ENCODE results near the gene PYROXD2. TPM values are rescaled to one million over a fixed set of nuclear protein-coding genes. Genes with fewer than 3 reads are reported as not detected.

The PYROXD2 gene
- total RNA-seq, 1 donor from 2014 or later: 29.5 TPM

- intact Hi-C loops (cut with DNase I): no loop called here
These were observed 38.5 kb downstream of the PYROXD2 start for GRCh38 chr10:98376485-98376884.

GRCh38 chr10:98374217-98374985 is 40.6 kb downstream of the PYROXD2 start:
- no peak for ATAC-seq
- DNase-seq (ENCODE audit: low spot score): no peak

More at GRCh38 chr10:98376485-98376884, 38.5 kb downstream of the PYROXD2 start:
- ATAC-seq: no peak
- no peak for DNase-seq (ENCODE audit: low spot score)

GRCh38 chr10:98373260-98374040 is 41.5 kb downstream of the PYROXD2 start:
- ATAC-seq: no peak

More at GRCh38 chr10:98374217-98374985, 40.6 kb downstream of the PYROXD2 start:
- intact Hi-C loops (cut with DNase I): no loop called here

GRCh38 chr10:98370831-98371820 is 43.9 kb downstream of the PYROXD2 start:
- no peak for ATAC-seq
- intact Hi-C loops (cut with DNase I): no loop called here
- DNase-seq (ENCODE audit: low spot score): no peak

More at GRCh38 chr10:98373260-98374040, 41.5 kb downstream of the PYROXD2 start:
- intact Hi-C loops (cut with DNase I): no loop called here
- no peak for DNase-seq (ENCODE audit: low spot score)

GRCh38 chr10:98369801-98370200 is 45.2 kb downstream of the PYROXD2 start:
- DNase-seq (ENCODE audit: low spot score): no peak
- intact Hi-C loops (cut with DNase I): no loop called here
- ATAC-seq: no peak

GRCh38 chr10:98368644-98369043 is 46.3 kb downstream of the PYROXD2 start:
- ATAC-seq (no peak), DNase-seq (ENCODE audit: low spot score) (no peak)
- intact Hi-C loops (cut with DNase I): no loop called here

- intact Hi-C loops (cut with DNase I): no loop called here
- ATAC-seq: no peak
- DNase-seq (ENCODE audit: low spot score): no peak
These were observed 47.2 kb downstream of the PYROXD2 start for GRCh38 chr10:98367604-98368451.

GRCh38 chr10:98366062-98366530 is 48.9 kb downstream of the PYROXD2 start:
- no peak for DNase-seq (ENCODE audit: low spot score)
- intact Hi-C loops (cut with DNase I): no loop called here
- no peak for ATAC-seq

- no peak for ATAC-seq
- DNase-seq (ENCODE audit: low spot score): no peak
- intact Hi-C loops (cut with DNase I): no loop called here
These were observed 49.4 kb downstream of the PYROXD2 start for GRCh38 chr10:98365406-98366061.

GRCh38 chr10:98364432-98365102 is 50.4 kb downstream of the PYROXD2 start:
- ATAC-seq: no peak
- DNase-seq (ENCODE audit: low spot score): peak; percentile 26
- intact Hi-C loops (cut with DNase I): no loop called here

GRCh38 chr10:98363220-98363619 is 51.8 kb downstream of the PYROXD2 start:
- no peak for ATAC-seq
- intact Hi-C loops (cut with DNase I): no loop called here
- DNase-seq (ENCODE audit: low spot score): no peak

- intact Hi-C loops (cut with DNase I): no loop called here
- ATAC-seq: peak; percentile 94
These were observed 53.6 kb downstream of the PYROXD2 start for GRCh38 chr10:98361131-98362025.

GRCh38 chr10:98357194-98357822 is 57.7 kb downstream of the PYROXD2 start:
- ATAC-seq: peak; percentile 36
- no peak for DNase-seq (ENCODE audit: low spot score)
- intact Hi-C loops (cut with DNase I): no loop called here

More at GRCh38 chr10:98361131-98362025, 53.6 kb downstream of the PYROXD2 start:
- DNase-seq (ENCODE audit: low spot score): peak; percentile 76

GRCh38 chr10:98354491-98354890 is 60.5 kb downstream of the PYROXD2 start:
- ATAC-seq: no peak
- intact Hi-C loops (cut with DNase I): no loop called here
- no peak for DNase-seq (ENCODE audit: low spot score)

GRCh38 chr10:98353170-98353569 is 61.8 kb downstream of the PYROXD2 start:
- intact Hi-C loops (cut with DNase I): no loop called here
- no peak for DNase-seq (ENCODE audit: low spot score)
- no peak for ATAC-seq
